Gastroesophageal sphincter (tissue), 4 donors: ENCODE results near the gene FNDC11. TPM values are rescaled to one million over a fixed set of nuclear protein-coding genes. Genes with fewer than 3 reads are reported as not detected.

Experiments used
- ATAC-seq: fragments of 150-250 bp; one replicate; pipeline ENCODE4 v1.9.1; 2016; ENCODE audit warnings: mild to moderate bottlenecking, moderate library complexity
- H3K27ac ChIP-seq, 4 donors: fragments of 200-600 bp; sonication (generic) in 3 of 4; 1 replicate in 3 of 4; 2 replicates in 1 of 4; pipeline ENCODE4 v1.5.1; 2016 to 2019
- H3K27me3 ChIP-seq: fragments of 200-600 bp; sonication (generic); one replicate; pipeline ENCODE4 v1.5.1; 2019
- H3K36me3 ChIP-seq, 2 donors: fragments of 200-600 bp; sonication (generic); one replicate each; pipeline ENCODE4 v1.5.1; 2019; ENCODE audit warnings: control low read depth in 1 of 2
- H3K4me1 ChIP-seq, 3 donors: fragments of 200-600 bp; sonication (generic); 1 replicate in 2 of 3; 2 replicates in 1 of 3; pipeline ENCODE4 v1.5.1; 2016 to 2019; ENCODE audit warnings: control low read depth in 2 of 3
- H3K4me3 ChIP-seq, 2 donors: fragments of 200-600 bp; sonication (generic); one replicate each; pipeline ENCODE4 v1.5.1; 2019; ENCODE audit warnings: mild to moderate bottlenecking in 1 of 2, moderate library complexity in 1 of 2
- H3K9me3 ChIP-seq, 3 donors: fragments of 200-600 bp; sonication (generic); one replicate each; pipeline ENCODE4 v1.5.1; 2017 to 2019; ENCODE audit warnings: control low read depth in 2 of 3
- CTCF ChIP-seq, 4 experiments: fragments of 200-600 bp in 2 of 4; fragments of 450-650 bp in 2 of 4; sonication (generic) in 1 of 4; IDR thresholded peaks; one replicate each; pipeline ENCODE4 v1.5.1; 2017 to 2019; ENCODE audit warnings: antibody characterized with exemption in 4 of 4, mild to moderate bottlenecking in 2 of 4, moderate library complexity in 2 of 4
- EP300 ChIP-seq: sonication (generic); formaldehyde crosslinking; IDR thresholded peaks from one replicate; pipeline ENCODE4 v1.6.1; 2017; ENCODE audit warnings: antibody characterized with exemption, mild to moderate bottlenecking
- POLR2A ChIP-seq, 2 donors: fragments of 450-650 bp; IDR thresholded peaks; one replicate each; pipeline ENCODE4 v1.6.1; 2017; ENCODE audit warnings: antibody characterized with exemption in 2 of 2, mild to moderate bottlenecking in 2 of 2, moderate library complexity in 1 of 2
- POLR2AphosphoS5 ChIP-seq: sonication (generic); formaldehyde crosslinking; IDR thresholded peaks from one replicate; pipeline ENCODE4 v1.6.1; 2017; ENCODE audit warnings: antibody characterized with exemption
- whole genome bisulfite sequencing, 2 donors: methylation state at CpG; one replicate each; pipeline ENCODE4 v1.1.5; 2018; ENCODE audit warnings: low coverage in 1 of 2; 5-methylcytosine and 5-hydroxymethylcytosine counted together
- total RNA-seq, 4 donors: library from RNA; depleted of rRNA; stranded (reverse); fragments of >200 nt; gene quantifications; one replicate each; pipeline ENCODE4 v1.1.0, GENCODE V29; 2016

FNDC11 gene
- total RNA-seq, 4 donors from 2014 or later, result 0.27 TPM; not detected in 3

GRCh38 chr20:63546256-63546955, 7.6 kb upstream of the FNDC11 start:
- Histone ChIP-seq H3K27me3 (peaks cover 73% of the 10 kb centered on the region), H3K27ac (no peak overlapping the region), H3K36me3 (no peaks in the 10 kb centered on the region), H3K9me3 (no peaks in the 10 kb centered on the region), H3K4me1 (no peaks in the 10 kb centered on the region), H3K4me3 (no peak overlapping the region)
- ATAC-seq, result no peak
- TF ChIP-seq POLR2AphosphoS5, result no peak
- TF ChIP-seq EP300, result no peak
- TF ChIP-seq POLR2A (IDR thresholded peaks at IDR 0.05), result no peak
- TF ChIP-seq CTCF (IDR thresholded peaks at IDR 0.05), result no peak
- WGBS, 2 donors, result 88% methylated on average over 4 of the region's 20 CpGs; no CpG with 5 or more reads in 1 of the 2 donors

- Histone ChIP-seq H3K27me3 (peaks cover 73% of the 10 kb centered on the region), H3K4me1 (no peaks in the 10 kb centered on the region), H3K36me3 (no peaks in the 10 kb centered on the region), H3K4me3 (no peak overlapping the region), H3K27ac (no peak overlapping the region), H3K9me3 (no peaks in the 10 kb centered on the region)
- no CpG with 5 or more reads among the region's 58 CpGs for WGBS, 2 donors
- no peak for ATAC-seq
- TF ChIP-seq POLR2A (IDR thresholded peaks at IDR 0.05) (no peak), EP300 (no peak), CTCF (IDR thresholded peaks at IDR 0.05) (no peak), POLR2AphosphoS5 (no peak)
Observed at GRCh38 chr20:63546956-63547724, 6.8 kb upstream of the FNDC11 start.

- Histone ChIP-seq H3K36me3 (no peaks in the 10 kb centered on the region), H3K27me3 (peaks cover 80% of the 10 kb centered on the region), H3K27ac (no peak within 1 kb of the TSS), H3K9me3 (no peaks in the 10 kb centered on the region), H3K4me1 (peaks cover 0 to 7% (median 0%) of the 10 kb centered on the region in 3 donors), H3K4me3 (no peak within 1 kb of the TSS)
- ATAC-seq, result no peak
- WGBS, 2 donors, result 60% methylated on average over 3 of the region's 35 CpGs; no CpG with 5 or more reads in 1 of the 2 donors
- TF ChIP-seq POLR2A (IDR thresholded peaks at IDR 0.05) (no peak), POLR2AphosphoS5 (no peak), EP300 (no peak), CTCF (IDR thresholded peaks at IDR 0.05) (no peak)
Observed at GRCh38 chr20:63547725-63548480, 6.1 kb upstream of the FNDC11 start, which contains the start of gene SRMS. SRMS (minus strand) TSS chr20:63547749; CDS start chr20:63547463, 286 bp downstream.

- WGBS, 2 donors, result 19 to 28% methylated on average over 6 to 8 of the region's 11 CpGs
- Histone ChIP-seq H3K4me3 (no peak overlapping the region), H3K36me3 (no peaks in the 10 kb centered on the region), H3K4me1 (peaks cover 0 to 12% (median under 1%) of the 10 kb centered on the region in 3 donors), H3K27ac (no peak overlapping the region), H3K27me3 (peaks cover 86% of the 10 kb centered on the region), H3K9me3 (no peaks in the 10 kb centered on the region)
- TF ChIP-seq CTCF (IDR thresholded peaks at IDR 0.05) (no peak), POLR2AphosphoS5 (no peak), EP300 (no peak), POLR2A (IDR thresholded peaks at IDR 0.05) (no peak)
- no peak for ATAC-seq
Observed at GRCh38 chr20:63548542-63548941, 5.4 kb upstream of the FNDC11 start.
